HepG2 (cell line): ENCODE data around the gene DST. TPM values are rescaled to one million over a fixed set of nuclear protein-coding genes. Genes with fewer than 3 reads are reported as not detected.

Source experiments
- ATF1 ChIP-seq: IDR thresholded peaks from 2 replicates; pipeline ENCODE4 v1.6.1; 2016; ENCODE audit warnings: mild to moderate bottlenecking, control low read depth
- BCL3 ChIP-seq: sonication (generic); formaldehyde crosslinking; IDR thresholded peaks from 2 replicates; pipeline ENCODE4 v1.5.1; 2020; ENCODE audit warnings: mild to moderate bottlenecking, missing genetic modification reagents, moderate library complexity
- CBFB ChIP-seq: sonication (generic); formaldehyde crosslinking; IDR thresholded peaks from 2 replicates; pipeline ENCODE4 v1.4.0; 2020; ENCODE audit warnings: missing genetic modification reagents
- E2F2 ChIP-seq: sonication (generic); formaldehyde crosslinking; IDR thresholded peaks from 2 replicates; pipeline ENCODE4 v1.4.0; 2020; ENCODE audit warnings: missing genetic modification reagents, borderline replicate concordance
- ETV5 ChIP-seq: IDR thresholded peaks from 2 replicates; pipeline ENCODE4 v1.6.1; 2018; ENCODE audit warnings: missing biosample characterization, missing genetic modification reagents, inconsistent platforms, borderline replicate concordance
- HNRNPUL1 ChIP-seq: fragments of 200-400 bp; formaldehyde crosslinking; IDR thresholded peaks from 2 replicates; pipeline ENCODE4 v1.6.1; 2017; ENCODE audit warnings: low read depth, mild to moderate bottlenecking, low read length, moderate library complexity
- HOXA9 ChIP-seq: sonication (generic); formaldehyde crosslinking; IDR thresholded peaks from 2 replicates; pipeline ENCODE4 v1.8.1; 2022; ENCODE audit warnings: missing genetic modification reagents, mild to moderate bottlenecking, moderate library complexity, borderline replicate concordance
- JUN ChIP-seq: sonication (generic); formaldehyde crosslinking; IDR thresholded peaks from 2 replicates; pipeline ENCODE4 v1.4.0; 2020; ENCODE audit warnings: mild to moderate bottlenecking, missing genetic modification reagents
- KAT2B ChIP-seq: fragments of 150-350 bp; IDR thresholded peaks from 2 replicates; pipeline ENCODE4 v1.6.1; 2014; ENCODE audit warnings: low read depth, low read length, borderline replicate concordance
- KAT8 ChIP-seq: IDR thresholded peaks from 2 replicates; pipeline ENCODE4 v1.6.1; 2016; ENCODE audit warnings: missing genetic modification reagents, missing compliant biosample characterization
- KLF12 ChIP-seq: sonication (generic); formaldehyde crosslinking; IDR thresholded peaks from 2 replicates; pipeline ENCODE4 v1.4.0; 2020; ENCODE audit warnings: missing genetic modification reagents, borderline replicate concordance
- SNAI1 ChIP-seq: sonication (generic); formaldehyde crosslinking; IDR thresholded peaks from 2 replicates; pipeline ENCODE4 v1.5.0; 2020; ENCODE audit warnings: mild to moderate bottlenecking, missing genetic modification reagents, borderline replicate concordance
- SOX5 ChIP-seq: IDR thresholded peaks from 2 replicates; pipeline ENCODE4 v1.6.1; 2016; ENCODE audit warnings: borderline replicate concordance
- ZNF230 ChIP-seq: sonication (generic); formaldehyde crosslinking; IDR thresholded peaks from 2 replicates; pipeline ENCODE4 v1.4.0; 2020; ENCODE audit warnings: mild to moderate bottlenecking, missing genetic modification reagents
- ZNF274 ChIP-seq: sonication (generic); formaldehyde crosslinking; IDR thresholded peaks from 2 replicates; pipeline ENCODE4 v1.5.1; 2020; ENCODE audit warnings: mild to moderate bottlenecking, missing genetic modification reagents
- ZNF367 ChIP-seq: sonication (generic); formaldehyde crosslinking; IDR thresholded peaks from 2 replicates; pipeline ENCODE4 v1.4.0; 2020; ENCODE audit warnings: missing genetic modification reagents, borderline replicate concordance
- ZNF556 ChIP-seq: sonication (generic); formaldehyde crosslinking; IDR thresholded peaks from 2 replicates; pipeline ENCODE4 v1.4.0; 2020; ENCODE audit warnings: mild to moderate bottlenecking, missing genetic modification reagents, borderline replicate concordance
- ZNF562 ChIP-seq: sonication (generic); formaldehyde crosslinking; IDR thresholded peaks from 2 replicates; pipeline ENCODE4 v1.8.0; 2022; ENCODE audit warnings: missing genetic modification reagents, borderline replicate concordance
- ZNF768 ChIP-seq: sonication (generic); formaldehyde crosslinking; IDR thresholded peaks from 2 replicates; pipeline ENCODE4 v1.4.0; 2020; ENCODE audit warnings: missing genetic modification reagents
- polyA plus RNA-seq, 8 experiments: library from polyadenylated mRNA; depleted of rRNA in 3 of 8; stranded (reverse) in 7 of 8; unstranded in 1 of 8; fragments of >200 nt; fragmentation: Illumina TruSeq in 4 of 8; extraction: Trizol in 4 of 8; gene quantifications; 2 replicates each; pipeline versions ENCODE4 v1.2.1 to v1.2.3, GENCODE V29; 2011 to 2016; ENCODE audit warnings: low read depth in 4 of 8, missing spikeins in 1 of 8, mixed read lengths in 1 of 8; ENCODE audit not compliant: insufficient read depth in 1 of 8
- total RNA-seq, 5 experiments: library from RNA; depleted of rRNA; stranded (reverse); fragments of >200 nt; fragmentation: Illumina TruSeq; extraction: Trizol; gene quantifications; 2 replicates each; pipeline ENCODE4 v1.2.3, GENCODE V29; 2016; ENCODE audit warnings: low read depth in 1 of 5
- TF ChIP-seq, protein P1 (sequence below): sonication (generic); formaldehyde crosslinking; IDR thresholded peaks from 2 replicates; pipeline ENCODE4 v1.4.0; 2020; ENCODE audit warnings: missing genetic modification reagents; ENCODE audit errors: not compliant biosample characterization
- TF ChIP-seq, protein P2 (sequence below): sonication (generic); formaldehyde crosslinking; conservative IDR thresholded peaks from 2 replicates; pipeline ENCODE4 v1.4.0; 2020; ENCODE audit warnings: mild to moderate bottlenecking, missing genetic modification reagents, moderate library complexity
- TF ChIP-seq, protein P3 (sequence below): sonication (generic); formaldehyde crosslinking; IDR thresholded peaks from 2 replicates; pipeline ENCODE4 v1.8.1; 2023; ENCODE audit warnings: missing genetic modification reagents, mild to moderate bottlenecking, borderline replicate concordance

The DST gene
- total and polyA plus RNA-seq, 2 of the 13 experiments (the other 11 are each of a cell fraction or from before 2014, with no cell fraction given): 64.4 to 89.0 TPM

DNA sequence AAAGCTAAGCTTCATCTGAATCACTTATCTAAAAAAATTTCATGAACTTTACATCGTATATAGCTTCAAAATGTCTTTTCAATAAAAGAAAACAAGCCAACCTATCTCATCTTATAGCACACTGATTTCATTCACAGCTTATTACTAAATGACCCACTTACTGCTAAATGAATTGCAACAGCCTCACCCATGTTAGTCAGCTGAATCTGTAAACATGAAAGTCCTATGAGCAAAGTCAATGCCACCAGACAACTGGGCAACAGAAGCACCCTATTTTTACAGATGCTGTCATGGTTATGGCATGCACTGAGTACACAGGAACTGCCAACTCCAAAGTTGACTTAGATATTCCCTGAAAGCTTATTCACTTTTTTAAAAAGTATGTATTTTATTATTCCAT is 41.2 kb upstream of the DST start (continued):
- TF ChIP-seq CBFB (CRISPR knock-in tag) (no peak), E2F2 (CRISPR knock-in tag) (no peak), HOXA9 (CRISPR knock-in tag) (no peak; the same call in 1 of the 2 replicates), SOX5 (CRISPR knock-in tag) (peak; percentile 95), KAT8 (CRISPR knock-in tag) (peak; percentile 71), KLF12 (no peak), HNRNPUL1 (no peak), ZNF230 (no peak), ZNF556 (CRISPR knock-in tag) (peak; percentile 46; the same call in 1 of the 2 replicates), JUN (CRISPR knock-in tag) (peak; percentile 100), ZNF562 (CRISPR knock-in tag) (no peak), ZNF367 (CRISPR knock-in tag) (no peak), ETV5 (CRISPR knock-in tag) (peak; percentile 94), BCL3 (CRISPR knock-in tag) (no peak), ZNF274 (CRISPR knock-in tag) (no peak), KAT2B (no peak), ZNF768 (no peak), ATF1 (CRISPR knock-in tag) (peak; percentile 29; the same call in 1 of the 2 replicates), SNAI1 (CRISPR knock-in tag) (no peak)
- TF ChIP-seq, protein P1, sequence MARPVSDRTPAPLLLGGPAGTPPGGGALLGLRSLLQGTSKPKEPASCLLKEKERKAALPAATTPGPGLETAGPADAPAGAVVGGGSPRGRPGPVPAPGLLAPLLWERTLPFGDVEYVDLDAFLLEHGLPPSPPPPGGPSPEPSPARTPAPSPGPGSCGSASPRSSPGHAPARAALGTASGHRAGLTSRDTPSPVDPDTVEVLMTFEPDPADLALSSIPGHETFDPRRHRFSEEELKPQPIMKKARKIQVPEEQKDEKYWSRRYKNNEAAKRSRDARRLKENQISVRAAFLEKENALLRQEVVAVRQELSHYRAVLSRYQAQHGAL (CRISPR knock-in tag): no peak
- TF ChIP-seq, protein P2, sequence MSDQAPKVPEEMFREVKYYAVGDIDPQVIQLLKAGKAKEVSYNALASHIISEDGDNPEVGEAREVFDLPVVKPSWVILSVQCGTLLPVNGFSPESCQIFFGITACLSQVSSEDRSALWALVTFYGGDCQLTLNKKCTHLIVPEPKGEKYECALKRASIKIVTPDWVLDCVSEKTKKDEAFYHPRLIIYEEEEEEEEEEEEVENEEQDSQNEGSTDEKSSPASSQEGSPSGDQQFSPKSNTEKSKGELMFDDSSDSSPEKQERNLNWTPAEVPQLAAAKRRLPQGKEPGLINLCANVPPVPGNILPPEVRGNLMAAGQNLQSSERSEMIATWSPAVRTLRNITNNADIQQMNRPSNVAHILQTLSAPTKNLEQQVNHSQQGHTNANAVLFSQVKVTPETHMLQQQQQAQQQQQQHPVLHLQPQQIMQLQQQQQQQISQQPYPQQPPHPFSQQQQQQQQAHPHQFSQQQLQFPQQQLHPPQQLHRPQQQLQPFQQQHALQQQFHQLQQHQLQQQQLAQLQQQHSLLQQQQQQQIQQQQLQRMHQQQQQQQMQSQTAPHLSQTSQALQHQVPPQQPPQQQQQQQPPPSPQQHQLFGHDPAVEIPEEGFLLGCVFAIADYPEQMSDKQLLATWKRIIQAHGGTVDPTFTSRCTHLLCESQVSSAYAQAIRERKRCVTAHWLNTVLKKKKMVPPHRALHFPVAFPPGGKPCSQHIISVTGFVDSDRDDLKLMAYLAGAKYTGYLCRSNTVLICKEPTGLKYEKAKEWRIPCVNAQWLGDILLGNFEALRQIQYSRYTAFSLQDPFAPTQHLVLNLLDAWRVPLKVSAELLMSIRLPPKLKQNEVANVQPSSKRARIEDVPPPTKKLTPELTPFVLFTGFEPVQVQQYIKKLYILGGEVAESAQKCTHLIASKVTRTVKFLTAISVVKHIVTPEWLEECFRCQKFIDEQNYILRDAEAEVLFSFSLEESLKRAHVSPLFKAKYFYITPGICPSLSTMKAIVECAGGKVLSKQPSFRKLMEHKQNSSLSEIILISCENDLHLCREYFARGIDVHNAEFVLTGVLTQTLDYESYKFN: peak; percentile 88
- TF ChIP-seq, protein P3, sequence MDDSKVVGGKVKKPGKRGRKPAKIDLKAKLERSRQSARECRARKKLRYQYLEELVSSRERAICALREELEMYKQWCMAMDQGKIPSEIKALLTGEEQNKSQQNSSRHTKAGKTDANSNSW (CRISPR knock-in tag): no peak
